HG02970 (cell line): Measurements from ENCODE around the gene PIGM.

Source experiments
- ATAC-seq: cut with Tn5 transposase; IDR thresholded peaks from one replicate; pipeline ENCODE4 v1.9.1; 2021; ENCODE audit warnings: mild to moderate bottlenecking, moderate library complexity, moderate number of reproducible peaks; ENCODE audit not compliant: unreplicated experiment, low FRiP score

Gene PIGM

GRCh38 chr1:160031365-160032164 lies at the start of gene PIGM:
Gene PIGM, minus strand, starts transcription at chr1:160031990. Its CDS starts 251 bp downstream, at chr1:160031739.
- peak; percentile 97 for ATAC-seq

GRCh38 chr1:160081261-160081936 lies 49.6 kb upstream of the PIGM start, which contains the start of gene KCNJ9:
Gene KCNJ9, plus strand, starts transcription at chr1:160081538. Its CDS starts 2,493 bp downstream, at chr1:160084031.
- ATAC-seq = no peak

- ATAC-seq = no peak
Observed at GRCh38 chr1:160080381-160081100, 48.8 kb upstream of the PIGM start.

GRCh38 chr1:160079448-160079847 lies 47.7 kb upstream of the PIGM start:
- ATAC-seq = no peak

GRCh38 chr1:160078512-160079195 lies 46.9 kb upstream of the PIGM start:
- ATAC-seq = no peak

GRCh38 chr1:160077486-160077885 lies 45.7 kb upstream of the PIGM start:
- no peak for ATAC-seq

GRCh38 chr1:160076295-160076694 lies 44.5 kb upstream of the PIGM start:
- no peak for ATAC-seq

GRCh38 chr1:160075836-160076235 lies 44.0 kb upstream of the PIGM start:
- ATAC-seq = no peak

GRCh38 chr1:160074865-160075264 lies 43.1 kb upstream of the PIGM start:
- no peak for ATAC-seq

- ATAC-seq = no peak
Observed at GRCh38 chr1:160071289-160071688, 39.5 kb upstream of the PIGM start.

GRCh38 chr1:160070243-160071163 lies 38.7 kb upstream of the PIGM start:
- ATAC-seq = no peak

- ATAC-seq = no peak
Observed at GRCh38 chr1:160069460-160070231, 37.9 kb upstream of the PIGM start, which contains the start of gene KCNJ10. Gene KCNJ10, minus strand, starts transcription at chr1:160070160. Its CDS starts 27,628 bp downstream, at chr1:160042532.

- ATAC-seq = no peak
Observed at GRCh38 chr1:160068225-160068624, 36.4 kb upstream of the PIGM start.

GRCh38 chr1:160066829-160067745 lies 35.3 kb upstream of the PIGM start:
- ATAC-seq = no peak

- ATAC-seq = no peak
Observed at GRCh38 chr1:160064746-160065145, 33.0 kb upstream of the PIGM start.

- no peak for ATAC-seq
Observed at GRCh38 chr1:160064164-160064563, 32.4 kb upstream of the PIGM start.

- ATAC-seq = no peak
Observed at GRCh38 chr1:160063176-160063575, 31.4 kb upstream of the PIGM start.

GRCh38 chr1:160062230-160062532 lies 30.4 kb upstream of the PIGM start:
- ATAC-seq = no peak
